KOPT-K1 (cell line): ENCODE data around the gene ALDH7A1.
"Not testable (repeated sequence)": the region's sequence is repeated elsewhere in the genome, so short reads cannot be mapped to it uniquely, and the experiment has no call there.

Experiments used
- H3K27ac ChIP-seq: fragments of 200-600 bp; sonication (generic); 2 replicates; pipeline ENCODE4 v1.5.1; 2016; ENCODE audit warnings: antibody characterized with exemption, mild to moderate bottlenecking, low read depth, low read length; ENCODE audit not compliant: poor library complexity, severe bottlenecking
- H3K36me3 ChIP-seq: fragments of 200-600 bp; sonication (generic); 2 replicates; pipeline ENCODE4 v1.5.1; 2017; ENCODE audit warnings: antibody characterized with exemption, mild to moderate bottlenecking, low read length, moderate library complexity; ENCODE audit not compliant: insufficient read depth
- H3K9me3 ChIP-seq: fragments of 200-600 bp; sonication (generic); 2 replicates; pipeline ENCODE4 v1.5.1; 2017; ENCODE audit warnings: antibody characterized with exemption, low read length, mild to moderate bottlenecking; ENCODE audit not compliant: insufficient read depth, poor library complexity, severe bottlenecking

The ALDH7A1 gene

DNA sequence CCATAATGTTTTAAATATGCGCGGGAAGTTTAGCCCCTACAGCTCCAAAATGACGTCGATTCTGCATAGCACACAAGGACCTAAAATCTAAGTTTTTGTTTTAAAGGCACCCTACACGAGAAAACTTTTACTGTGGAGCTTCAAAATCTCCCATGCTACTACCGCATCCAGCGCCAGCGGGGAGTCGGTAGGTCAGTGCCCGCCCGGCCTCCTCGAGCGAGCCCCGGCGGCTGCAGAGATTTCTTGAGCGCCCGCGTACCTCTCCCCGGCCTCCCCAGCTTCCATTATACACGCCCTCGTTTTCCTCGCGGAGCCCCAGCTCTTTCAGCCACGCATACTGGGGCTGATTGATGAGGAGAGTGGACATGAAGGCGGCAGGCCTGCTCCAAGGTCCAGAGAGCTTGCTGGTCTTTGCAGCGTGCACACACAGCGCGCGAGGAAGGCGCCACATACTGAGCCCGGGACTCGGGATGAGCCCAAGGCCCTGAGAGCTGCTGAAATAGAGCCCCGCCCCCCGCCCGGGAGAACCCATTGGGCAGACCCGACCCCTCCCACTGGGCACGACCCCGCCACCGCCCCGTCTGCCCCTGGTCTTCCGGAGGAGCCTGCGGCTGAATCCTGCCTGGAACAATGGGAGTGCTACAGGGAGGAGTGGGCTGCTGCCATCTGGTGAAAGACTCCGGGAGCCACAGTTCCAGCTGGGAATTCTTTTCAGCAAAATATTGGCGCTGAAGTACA, at the start of gene ALDH7A1:
TSS of gene ALDH7A1 (minus strand) at position 472 of the 738 bp plus-strand sequence. CDS start at position 451, 21 bp downstream.
- H3K36me3 ChIP-seq: no peaks in the 10 kb centered on the region
- H3K27ac ChIP-seq: no peak within 1 kb of the TSS
- peaks cover 3% of the 10 kb centered on the region for H3K9me3 ChIP-seq

DNA sequence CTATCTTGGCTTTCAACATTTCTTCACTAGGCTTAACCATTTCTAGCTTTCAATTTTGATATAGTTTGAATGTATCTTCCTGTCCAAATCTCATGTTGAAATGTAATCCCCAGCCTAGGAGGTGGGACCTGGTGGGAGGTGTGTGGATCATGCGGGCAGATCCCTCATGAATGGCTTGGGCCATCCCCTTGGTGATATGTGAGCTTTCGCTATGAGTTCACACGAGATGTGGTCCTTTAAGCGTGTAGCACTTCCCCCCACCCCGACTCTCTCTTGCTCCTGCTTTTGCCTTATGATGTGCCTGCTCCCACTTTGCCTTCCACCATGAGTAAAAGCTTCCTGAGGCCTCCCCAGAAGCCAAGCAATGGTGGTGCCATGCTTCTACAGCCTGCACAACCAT, 46.4 kb upstream of the ALDH7A1 start:
- Histone ChIP-seq H3K27ac (no peak overlapping the region), H3K9me3 (peaks cover 9% of the 10 kb centered on the region), H3K36me3 (no peaks in the 10 kb centered on the region)

DNA sequence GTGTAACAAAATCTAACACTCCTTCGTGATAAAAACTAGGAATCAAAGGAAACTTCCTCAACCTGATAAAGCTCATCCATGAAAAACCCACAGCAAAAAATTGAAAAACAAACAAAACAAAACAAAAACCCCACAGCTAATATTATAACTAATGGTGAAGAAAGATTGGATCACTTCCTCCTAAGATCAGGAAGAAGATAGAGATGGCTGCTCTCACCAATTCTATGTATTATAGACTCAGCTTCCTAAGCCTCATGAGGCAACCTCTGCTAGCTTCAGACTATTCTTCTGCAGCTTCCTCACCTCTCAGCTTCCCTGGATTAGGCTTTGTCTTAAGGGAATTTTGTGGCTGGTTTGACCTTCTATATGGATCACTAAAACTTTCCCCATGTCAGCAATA, 45.8 kb upstream of the ALDH7A1 start:
- H3K27ac ChIP-seq: no peak overlapping the region
- H3K36me3 ChIP-seq: no peaks in the 10 kb centered on the region
- H3K9me3 ChIP-seq: peaks cover 9% of the 10 kb centered on the region

DNA sequence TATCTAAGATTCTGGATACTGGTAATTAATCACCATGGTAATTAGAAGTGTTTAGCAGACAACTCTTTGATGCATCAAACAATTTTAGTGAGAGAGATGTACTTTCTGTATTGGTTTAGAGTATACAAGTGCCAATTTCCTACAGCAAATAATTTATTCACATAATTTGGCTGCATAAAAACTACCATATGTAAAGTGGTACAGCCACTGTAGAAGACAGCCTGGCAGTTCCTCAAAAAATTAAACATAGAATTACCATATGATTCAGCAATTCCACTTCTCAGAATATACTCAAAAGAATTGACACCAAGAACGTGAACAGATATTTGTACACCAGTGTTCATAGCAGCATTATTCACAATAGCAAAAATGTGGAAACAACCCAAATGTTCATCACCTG, 41.9 kb upstream of the ALDH7A1 start:
- Histone ChIP-seq H3K36me3 (no peaks in the 10 kb centered on the region), H3K9me3 (no peaks in the 10 kb centered on the region), H3K27ac (no peak overlapping the region)

DNA sequence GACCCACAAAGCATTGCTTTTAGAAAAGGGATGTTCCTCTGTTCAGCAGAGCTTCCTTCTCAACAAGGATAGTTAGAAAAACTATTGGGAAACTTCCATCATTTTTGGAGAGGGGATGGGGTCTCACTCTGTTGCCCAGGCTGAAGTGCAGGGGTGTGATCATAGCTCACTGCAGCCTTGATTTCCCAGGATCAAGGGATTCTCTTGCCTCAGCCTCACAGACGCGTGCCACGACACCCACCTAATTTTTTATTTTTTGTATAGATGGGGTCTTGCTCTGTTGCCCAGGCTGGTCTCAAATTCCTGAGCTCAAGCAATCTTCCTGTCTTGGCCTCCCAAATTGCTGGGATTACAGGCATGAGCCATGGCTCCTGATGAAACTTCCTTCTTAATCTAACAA, 40.6 kb upstream of the ALDH7A1 start:
- no peak overlapping the region for H3K27ac ChIP-seq
- no peaks in the 10 kb centered on the region for H3K9me3 ChIP-seq
- no peaks in the 10 kb centered on the region for H3K36me3 ChIP-seq

DNA sequence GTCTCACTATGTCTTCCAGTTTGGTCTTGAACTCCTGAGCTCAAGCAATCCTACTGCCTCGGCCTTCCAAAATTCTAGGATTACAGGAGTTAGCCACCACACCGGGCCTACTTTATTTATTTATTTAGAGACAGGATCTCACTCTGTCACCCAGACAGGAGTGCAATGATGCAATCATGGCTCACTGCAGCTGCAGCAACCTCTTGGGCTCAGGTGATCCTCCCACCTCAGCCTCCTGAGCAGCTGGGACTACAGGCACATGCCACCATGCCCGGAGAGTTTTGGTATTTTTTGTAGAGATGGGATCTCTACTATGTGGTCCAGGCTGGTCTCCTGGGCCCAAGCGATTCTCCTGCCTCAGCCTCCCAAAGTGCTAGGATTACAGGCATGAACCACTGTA, 38.5 kb upstream of the ALDH7A1 start:
- no peaks in the 10 kb centered on the region for H3K9me3 ChIP-seq
- no peak overlapping the region for H3K27ac ChIP-seq
- H3K36me3 ChIP-seq: no peaks in the 10 kb centered on the region

DNA sequence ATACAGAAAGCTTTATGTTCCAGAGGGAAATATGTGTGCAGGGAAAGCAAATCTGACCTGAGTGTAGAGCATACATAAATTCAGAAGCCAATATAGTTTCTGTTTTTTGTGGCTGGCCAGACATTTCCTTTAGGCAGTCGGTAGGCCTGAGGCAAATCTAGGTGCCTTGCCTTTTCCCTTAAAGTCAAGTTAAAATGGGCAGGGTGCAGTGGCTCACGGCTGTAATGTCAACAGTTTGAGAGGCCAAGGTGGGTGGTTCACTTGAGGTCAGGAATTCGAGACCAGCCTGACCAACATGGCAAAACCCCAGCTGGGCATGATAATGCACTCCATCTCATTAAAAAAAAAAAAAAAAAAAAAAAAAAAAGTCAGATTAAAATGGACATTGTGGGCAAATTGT, 36.9 kb upstream of the ALDH7A1 start:
- Histone ChIP-seq H3K27ac (no peak overlapping the region), H3K36me3 (no peaks in the 10 kb centered on the region), H3K9me3 (no peaks in the 10 kb centered on the region)

DNA sequence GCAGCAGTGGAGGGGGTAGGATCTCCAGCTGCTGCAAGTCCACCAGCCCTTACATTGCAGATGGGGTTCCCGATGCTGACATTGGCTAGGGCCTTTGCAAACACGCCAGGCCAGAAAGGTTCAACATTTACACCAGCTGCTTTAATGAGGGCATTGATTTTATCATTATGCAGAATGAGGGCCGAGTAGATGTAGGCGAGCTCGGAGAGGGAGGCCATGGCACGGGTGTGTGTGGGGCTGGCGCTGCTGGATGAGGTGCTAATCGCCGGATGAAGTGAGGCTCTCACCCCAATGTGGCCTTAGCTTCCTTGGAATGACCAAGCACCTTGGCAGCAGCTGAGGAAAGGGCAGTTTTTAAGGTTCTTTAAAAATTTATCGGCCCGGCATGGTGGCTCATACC, 33.1 kb upstream of the ALDH7A1 start:
- H3K27ac ChIP-seq: no peak overlapping the region
- no peaks in the 10 kb centered on the region for H3K9me3 ChIP-seq
- peaks cover 32% of the 10 kb centered on the region for H3K36me3 ChIP-seq

DNA sequence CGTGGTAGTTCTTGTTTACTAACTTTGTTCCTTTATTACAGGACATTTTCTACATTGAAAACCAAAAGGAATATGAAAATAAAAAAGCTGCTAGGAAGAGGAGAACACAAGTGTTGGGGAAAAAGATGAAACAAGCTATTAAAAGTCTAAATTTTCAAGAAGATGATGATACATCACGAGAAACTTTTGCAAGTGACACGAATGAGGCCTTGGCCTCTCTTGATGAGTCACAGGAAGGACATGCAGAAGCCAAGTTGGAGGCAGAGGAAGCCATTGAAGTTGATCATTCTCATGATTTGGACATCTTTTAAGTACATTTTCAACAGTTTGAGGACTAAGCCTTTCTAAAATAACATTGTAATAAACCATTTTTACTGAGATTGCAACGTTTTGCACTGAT, 29.5 kb upstream of the ALDH7A1 start:
- Histone ChIP-seq H3K36me3 (peaks cover 60% of the 10 kb centered on the region), H3K9me3 (no peaks in the 10 kb centered on the region)

DNA sequence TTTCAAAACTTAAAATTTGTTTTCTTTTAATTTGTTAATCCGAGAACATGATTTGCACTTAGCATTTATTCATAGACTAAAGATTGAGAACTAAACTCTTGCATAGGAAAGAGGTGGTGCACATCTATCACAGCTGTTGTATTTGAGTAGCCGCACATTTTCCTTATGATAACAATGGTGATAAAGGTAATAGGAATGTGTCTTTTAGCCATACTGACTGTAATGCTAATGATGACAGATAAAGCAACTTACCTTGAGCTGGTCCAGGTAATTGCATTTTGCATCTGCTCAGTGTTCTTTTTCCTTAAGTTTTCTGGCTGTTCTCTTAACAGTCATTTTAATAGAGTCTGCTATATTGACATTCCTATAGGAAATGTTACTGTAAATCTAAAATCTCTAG, 24.8 kb upstream of the ALDH7A1 start:
- Histone ChIP-seq H3K27ac (no peak overlapping the region), H3K36me3 (peaks cover 82% of the 10 kb centered on the region), H3K9me3 (no peaks in the 10 kb centered on the region)

More for the DNA sequence above, 29.5 kb upstream of the ALDH7A1 start:
- no peak overlapping the region for H3K27ac ChIP-seq

DNA sequence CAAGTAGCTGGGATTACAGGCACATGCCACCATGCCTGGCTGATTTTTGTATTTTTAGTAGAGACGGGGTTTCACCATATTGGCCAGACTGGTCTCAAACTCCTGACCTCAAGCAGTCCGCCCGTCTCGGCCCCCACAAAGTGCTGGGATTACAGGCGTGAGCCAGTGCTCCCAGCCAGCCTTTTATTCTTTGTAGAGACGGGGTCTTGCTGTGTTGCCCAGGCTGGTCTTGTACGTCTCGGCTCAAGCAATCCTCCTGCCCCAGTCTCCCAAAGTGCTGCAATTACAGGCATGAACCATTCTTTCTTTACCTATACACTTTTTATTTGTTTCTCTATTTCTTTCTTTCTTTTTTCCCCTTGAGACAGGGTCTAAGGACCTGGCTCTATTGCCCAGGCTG, 22.6 kb upstream of the ALDH7A1 start:
- H3K9me3 ChIP-seq, H3K27ac ChIP-seq: not testable (repeated sequence)
- H3K36me3 ChIP-seq: peaks cover 82% of the 10 kb centered on the region

DNA sequence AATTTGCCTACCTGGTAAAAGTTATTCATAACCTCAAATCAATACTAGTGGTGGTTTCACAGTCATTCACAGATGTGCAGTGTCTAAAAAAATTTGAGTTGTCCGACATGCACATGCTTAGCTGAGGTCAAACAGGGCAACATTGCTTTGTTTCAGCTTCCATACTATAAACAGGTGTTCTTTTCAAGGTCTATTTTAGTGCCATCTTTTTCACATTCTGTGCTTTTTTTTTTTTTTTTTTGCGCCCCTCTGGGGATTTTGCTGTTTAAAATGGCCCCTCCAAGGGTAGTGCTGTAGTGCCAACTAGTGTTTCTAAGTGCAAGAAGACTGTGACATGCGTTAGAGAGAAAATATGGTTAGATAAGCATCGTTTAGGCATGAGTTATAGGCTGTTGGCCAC, 20.3 kb upstream of the ALDH7A1 start:
- peaks cover 89% of the 10 kb centered on the region for H3K36me3 ChIP-seq
- no peaks in the 10 kb centered on the region for H3K9me3 ChIP-seq
- no peak overlapping the region for H3K27ac ChIP-seq

DNA sequence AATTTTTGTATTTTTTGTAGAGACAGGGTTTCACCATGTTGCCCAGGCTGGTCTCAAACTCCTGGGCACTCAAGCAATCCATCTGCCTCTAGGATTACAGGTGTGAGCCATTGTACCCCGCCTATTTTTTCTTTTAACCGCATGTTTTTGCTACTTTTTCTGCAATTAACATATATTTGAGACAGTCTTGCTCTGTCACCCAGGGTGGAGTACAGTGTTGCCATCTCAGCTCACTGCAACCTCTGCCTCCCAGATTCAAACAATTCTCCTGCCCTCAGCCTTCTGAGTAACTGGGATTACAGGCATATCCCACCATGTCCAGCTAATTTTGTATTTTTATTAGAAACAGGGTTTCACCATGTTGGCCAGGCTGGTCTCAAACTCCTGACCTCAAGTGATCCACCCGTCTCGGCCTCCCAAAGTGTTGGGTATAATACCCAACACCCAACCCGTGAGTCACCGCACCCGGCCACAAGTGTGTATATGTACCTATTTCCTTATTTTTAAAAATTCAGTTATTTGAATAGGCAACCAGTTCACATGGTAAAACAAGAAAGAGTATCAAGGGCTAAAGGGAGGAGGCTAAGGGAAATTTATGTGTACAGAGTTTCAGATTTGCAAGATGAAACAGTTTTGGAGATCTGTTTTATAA, 19.0 kb upstream of the ALDH7A1 start:
- Histone ChIP-seq H3K9me3 (no peaks in the 10 kb centered on the region), H3K27ac (no peak overlapping the region), H3K36me3 (peaks cover 89% of the 10 kb centered on the region)

DNA sequence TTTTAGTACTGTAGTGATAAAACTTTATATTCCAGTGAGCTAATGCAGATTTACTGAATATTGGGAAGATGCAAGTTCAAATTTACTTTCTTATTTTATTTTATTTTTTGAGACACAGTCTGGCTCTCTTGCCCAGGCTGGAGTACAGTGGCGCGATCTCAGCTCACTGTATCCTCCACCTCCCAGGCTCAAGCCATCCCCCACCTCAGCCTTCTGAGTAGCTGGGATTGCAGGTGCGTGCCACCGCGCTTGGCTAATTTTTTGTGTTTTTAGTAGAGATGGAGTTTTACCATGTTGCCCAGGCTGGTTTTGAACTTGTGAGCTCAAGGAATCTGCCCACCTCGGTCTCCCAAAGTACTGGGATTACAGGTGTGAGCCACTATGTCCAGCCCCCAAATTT, 15.6 kb upstream of the ALDH7A1 start:
- Histone ChIP-seq H3K9me3 (no peaks in the 10 kb centered on the region), H3K36me3 (peaks cover 91% of the 10 kb centered on the region), H3K27ac (no peak overlapping the region)

DNA sequence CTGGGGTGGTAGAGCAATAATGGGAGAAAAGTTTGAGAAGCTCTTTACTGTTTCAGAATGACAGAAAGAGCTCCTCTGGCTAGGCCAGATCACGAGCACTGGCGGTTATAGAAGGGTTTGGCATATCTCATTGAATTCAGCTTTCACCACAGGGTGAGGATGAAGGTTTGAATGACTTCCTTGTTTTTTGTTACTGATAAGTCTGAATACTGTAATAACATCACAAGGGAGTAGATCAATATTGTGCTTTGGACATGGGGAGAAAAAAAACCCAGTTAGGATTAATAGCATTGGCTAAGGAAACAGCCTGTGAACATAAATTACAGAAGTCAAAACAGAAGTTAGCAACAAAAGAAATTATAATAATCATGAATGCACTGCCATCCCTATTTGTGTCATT, 15.1 kb upstream of the ALDH7A1 start:
- Histone ChIP-seq H3K27ac (no peak overlapping the region), H3K36me3 (peaks cover 96% of the 10 kb centered on the region), H3K9me3 (no peaks in the 10 kb centered on the region)

DNA sequence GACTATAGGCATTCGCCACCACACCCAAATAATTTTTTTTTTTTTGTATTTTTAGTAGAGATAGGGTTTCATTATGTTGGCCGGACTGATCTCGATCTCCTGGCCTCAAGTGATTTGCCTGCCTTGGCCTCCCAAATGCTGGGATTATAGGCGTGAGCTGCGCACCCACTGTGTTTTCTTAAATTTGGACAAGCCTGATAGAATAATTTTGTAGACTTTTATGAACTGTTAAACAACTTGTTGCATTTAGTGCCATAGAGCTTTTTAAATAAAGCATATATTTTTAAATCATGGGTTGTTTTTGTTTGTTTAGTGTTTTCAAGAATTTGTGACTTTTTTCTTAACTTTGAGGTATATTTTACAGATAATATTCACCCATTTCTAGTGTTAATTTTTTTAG, 10.5 kb upstream of the ALDH7A1 start:
- no peak overlapping the region for H3K27ac ChIP-seq
- H3K36me3 ChIP-seq: peaks cover 75% of the 10 kb centered on the region

More for the DNA sequence above, 10.5 kb upstream of the ALDH7A1 start:
- no peaks in the 10 kb centered on the region for H3K9me3 ChIP-seq
